Left ventricle myocardium inferior (tissue), 1 donor: ENCODE results near the gene ZMYND10. TPM values are rescaled to one million over a fixed set of nuclear protein-coding genes. Genes with fewer than 3 reads are reported as not detected.
A peak's percentile ranks its signal among the peaks of the same experiment; 100 is the strongest.

Experiments used
- DNase-seq: peaks from one replicate; pipeline ENCODE4 v3.0.0-alpha.2; 2020
- H3K27ac ChIP-seq: fragments of 200-600 bp; replicated peaks from 2 replicates; pipeline ENCODE4 v1.8.0; 2021
- H3K27me3 ChIP-seq: fragments of 200-600 bp; 2 replicates; pipeline ENCODE4 v1.8.0; 2021; ENCODE audit warnings: low read depth
- H3K36me3 ChIP-seq: fragments of 200-600 bp; 2 replicates; pipeline ENCODE4 v1.8.0; 2021
- H3K4me1 ChIP-seq: fragments of 200-600 bp; 2 replicates; pipeline ENCODE4 v1.8.0; 2021
- H3K4me3 ChIP-seq: fragments of 200-600 bp; 2 replicates; pipeline ENCODE4 v1.8.0; 2021; ENCODE audit warnings: mild to moderate bottlenecking, moderate library complexity
- H3K9me3 ChIP-seq: fragments of 200-600 bp; replicated peaks from 2 replicates; pipeline ENCODE4 v1.8.0; 2021
- intact Hi-C: fragments of 100-400 bp; cut with micrococcal nuclease; formaldehyde crosslinking; loops from one replicate; pipeline ENCODE4 v1.11.0; 2022
- total RNA-seq: library from RNA; stranded (reverse); fragmentation: NEBNext Ultra II Directional; extraction: Animal tissue kit (Norgen Biotek cat#: 25700); gene quantifications from one replicate; pipeline ENCODE4 v1.2.1, GENCODE V29; 2021
- TF ChIP-seq, protein P1 (sequence below): fragments of 200-600 bp; IDR thresholded peaks from 2 replicates; pipeline ENCODE4 v1.8.0; 2021; ENCODE audit warnings: antibody characterized with exemption, mild to moderate bottlenecking, borderline replicate concordance
- donor health status: DM: no; HTN: yes; CAD: no; lungs with severe emphysema.

ZMYND10 gene
- total RNA-seq, 1 donor from 2014 or later = not detected

DNA sequence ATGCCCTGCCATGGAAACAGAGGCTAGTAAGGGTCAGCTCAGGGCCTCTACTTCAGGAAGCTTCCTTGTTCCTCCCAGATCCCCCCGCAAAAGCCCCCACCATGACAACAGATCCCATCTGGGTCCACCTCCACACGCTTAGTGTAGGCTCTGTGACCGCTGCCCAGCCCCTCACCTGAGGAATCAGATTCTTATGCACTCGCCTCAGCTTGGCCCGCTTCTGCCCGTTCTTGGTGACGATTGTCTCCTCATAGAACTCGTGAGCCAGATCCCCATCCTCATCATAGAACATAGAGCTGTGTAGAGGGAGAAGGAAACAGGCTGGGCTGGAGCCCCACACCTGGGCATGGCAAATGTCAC is 19.4 kb downstream of the ZMYND10 start:
- Histone ChIP-seq H3K9me3 (no peaks in the 10 kb centered on the region), H3K4me3 (no peak overlapping the region), H3K36me3 (peaks cover 41% of the 10 kb centered on the region), H3K27ac (no peak overlapping the region), H3K4me1 (peaks cover 83% of the 10 kb centered on the region), H3K27me3 (no peaks in the 10 kb centered on the region)
- intact Hi-C loops = no loop called here
- no peak for DNase-seq
- TF ChIP-seq, protein P1, sequence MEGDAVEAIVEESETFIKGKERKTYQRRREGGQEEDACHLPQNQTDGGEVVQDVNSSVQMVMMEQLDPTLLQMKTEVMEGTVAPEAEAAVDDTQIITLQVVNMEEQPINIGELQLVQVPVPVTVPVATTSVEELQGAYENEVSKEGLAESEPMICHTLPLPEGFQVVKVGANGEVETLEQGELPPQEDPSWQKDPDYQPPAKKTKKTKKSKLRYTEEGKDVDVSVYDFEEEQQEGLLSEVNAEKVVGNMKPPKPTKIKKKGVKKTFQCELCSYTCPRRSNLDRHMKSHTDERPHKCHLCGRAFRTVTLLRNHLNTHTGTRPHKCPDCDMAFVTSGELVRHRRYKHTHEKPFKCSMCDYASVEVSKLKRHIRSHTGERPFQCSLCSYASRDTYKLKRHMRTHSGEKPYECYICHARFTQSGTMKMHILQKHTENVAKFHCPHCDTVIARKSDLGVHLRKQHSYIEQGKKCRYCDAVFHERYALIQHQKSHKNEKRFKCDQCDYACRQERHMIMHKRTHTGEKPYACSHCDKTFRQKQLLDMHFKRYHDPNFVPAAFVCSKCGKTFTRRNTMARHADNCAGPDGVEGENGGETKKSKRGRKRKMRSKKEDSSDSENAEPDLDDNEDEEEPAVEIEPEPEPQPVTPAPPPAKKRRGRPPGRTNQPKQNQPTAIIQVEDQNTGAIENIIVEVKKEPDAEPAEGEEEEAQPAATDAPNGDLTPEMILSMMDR = no peak

GRCh38 chr3:50325497-50326181 is 19.9 kb downstream of the ZMYND10 start:
- DNase-seq = no peak
- no peaks in the 10 kb centered on the region for H3K27me3 ChIP-seq
- no peak overlapping the region for H3K4me3 ChIP-seq
- peaks cover 83% of the 10 kb centered on the region for H3K4me1 ChIP-seq
- intact Hi-C loops = no loop called here
- H3K9me3 ChIP-seq = no peaks in the 10 kb centered on the region
- TF ChIP-seq, protein P1 = no peak
- H3K36me3 ChIP-seq = peaks cover 36% of the 10 kb centered on the region
- H3K27ac ChIP-seq = peak overlapping the region; percentile 99

DNA sequence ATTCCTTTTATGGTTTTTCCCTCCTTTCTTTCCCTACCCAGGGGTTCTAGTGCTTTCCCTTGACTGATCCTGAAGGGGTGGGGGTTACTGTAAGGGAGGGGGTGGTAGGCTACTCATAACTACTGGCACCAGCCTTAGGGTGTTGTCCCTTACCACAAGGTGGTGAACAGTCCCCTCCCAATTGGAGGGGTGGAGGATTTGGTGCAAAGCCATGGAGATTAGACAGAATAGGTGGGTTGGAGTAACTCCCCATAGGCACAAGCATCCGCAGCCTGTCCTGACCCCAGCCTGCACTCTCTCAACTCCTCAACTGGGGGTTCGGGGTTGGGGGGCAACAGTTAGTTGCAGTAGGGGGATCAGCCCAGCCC is 20.4 kb downstream of the ZMYND10 start:
- Histone ChIP-seq H3K27ac (peak overlapping the region; percentile 99), H3K27me3 (no peaks in the 10 kb centered on the region), H3K36me3 (peaks cover 31% of the 10 kb centered on the region), H3K9me3 (no peaks in the 10 kb centered on the region), H3K4me3 (no peak overlapping the region), H3K4me1 (peaks cover 84% of the 10 kb centered on the region)
- no peak for DNase-seq
- intact Hi-C loops = no loop called here
- TF ChIP-seq, protein P1 = no peak

- peak; percentile 74 for DNase-seq
- no peaks in the 10 kb centered on the region for H3K9me3 ChIP-seq
- peaks cover 31% of the 10 kb centered on the region for H3K36me3 ChIP-seq
- intact Hi-C loops = no loop called here
- TF ChIP-seq, protein P1 = peak; percentile 92
- H3K4me1 ChIP-seq = peaks cover 90% of the 10 kb centered on the region
- peak overlapping the region; percentile 99 for H3K27ac ChIP-seq
- no peaks in the 10 kb centered on the region for H3K27me3 ChIP-seq
- H3K4me3 ChIP-seq = peak overlapping the region; percentile 86
Observed at GRCh38 chr3:50324351-50325112, 21.0 kb downstream of the ZMYND10 start.

GRCh38 chr3:50323614-50324199 is 21.8 kb downstream of the ZMYND10 start:
- H3K36me3 ChIP-seq = peaks cover 33% of the 10 kb centered on the region
- H3K27ac ChIP-seq = peak overlapping the region; percentile 99
- TF ChIP-seq, protein P1 = no peak
- DNase-seq = peak; percentile 74
- no peaks in the 10 kb centered on the region for H3K9me3 ChIP-seq
- intact Hi-C loops = no loop called here
- H3K4me3 ChIP-seq = peak overlapping the region; percentile 86
- H3K4me1 ChIP-seq = peaks cover 93% of the 10 kb centered on the region
- H3K27me3 ChIP-seq = no peaks in the 10 kb centered on the region
